Mesenteric fat pad (tissue), 1 donor: ENCODE measurements around the gene CTSE. TPM values are rescaled to one million over a fixed set of nuclear protein-coding genes. Genes with fewer than 3 reads are reported as not detected.

Experiments used
- DNase-seq: peaks from one replicate; pipeline ENCODE4 v3.0.0-alpha.2; 2020; ENCODE audit warnings: low spot score
- total RNA-seq: library from RNA; stranded (reverse); fragmentation: NEBNext Ultra II Directional; extraction: Animal tissue kit (Norgen Biotek cat#: 25700); gene quantifications from one replicate; pipeline ENCODE4 v1.2.1, GENCODE V29; 2021
- donor health status: DM: yes; HTN: yes; CAD: no.

Gene CTSE
- total RNA-seq, 1 donor from 2014 or later, result 0.35 TPM

- peak; percentile 28 for DNase-seq
Measured at GRCh38 chr1:205994346-205994745, 29.3 kb downstream of the CTSE start.

- DNase-seq, result peak; percentile 28
Measured at GRCh38 chr1:205993068-205993467, 30.6 kb downstream of the CTSE start.

DNA sequence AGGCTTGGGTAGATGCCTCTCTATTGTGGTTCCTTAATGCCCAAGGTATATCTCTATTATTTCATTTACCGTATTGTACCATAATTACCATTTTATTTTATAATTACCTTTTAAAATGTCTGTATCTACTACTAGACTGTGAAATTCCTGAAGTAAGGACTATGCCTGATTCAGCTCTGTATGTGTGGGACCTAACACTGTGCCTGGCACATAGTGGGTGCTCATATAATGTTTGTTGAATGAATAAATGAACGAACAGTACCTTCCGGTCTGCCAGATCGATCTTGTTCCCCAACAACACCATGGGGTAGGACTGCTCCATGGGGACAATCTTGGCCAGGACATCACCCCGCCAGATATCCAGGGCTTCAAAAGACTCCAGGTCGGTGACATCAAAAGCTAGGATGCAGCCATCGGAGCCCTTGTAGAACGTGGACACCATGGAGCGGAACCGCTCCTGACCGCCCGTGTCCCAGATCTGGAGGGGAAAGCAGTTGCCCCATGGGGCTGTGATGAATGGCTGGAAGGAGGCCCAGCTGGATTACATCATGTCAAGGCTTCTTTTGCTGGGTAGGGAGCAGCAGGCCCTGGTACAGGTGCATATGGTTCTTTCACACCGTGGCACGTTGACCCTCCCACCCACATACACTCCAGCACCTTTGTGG, 31.3 kb downstream of the CTSE start:
- DNase-seq, result no peak

- no peak for DNase-seq
Measured at GRCh38 chr1:205991237-205991636, 32.5 kb downstream of the CTSE start.

GRCh38 chr1:205990226-205990625, 33.5 kb downstream of the CTSE start:
- DNase-seq, result no peak

- no peak for DNase-seq
Measured at GRCh38 chr1:205989786-205990185, 33.9 kb downstream of the CTSE start.

DNA sequence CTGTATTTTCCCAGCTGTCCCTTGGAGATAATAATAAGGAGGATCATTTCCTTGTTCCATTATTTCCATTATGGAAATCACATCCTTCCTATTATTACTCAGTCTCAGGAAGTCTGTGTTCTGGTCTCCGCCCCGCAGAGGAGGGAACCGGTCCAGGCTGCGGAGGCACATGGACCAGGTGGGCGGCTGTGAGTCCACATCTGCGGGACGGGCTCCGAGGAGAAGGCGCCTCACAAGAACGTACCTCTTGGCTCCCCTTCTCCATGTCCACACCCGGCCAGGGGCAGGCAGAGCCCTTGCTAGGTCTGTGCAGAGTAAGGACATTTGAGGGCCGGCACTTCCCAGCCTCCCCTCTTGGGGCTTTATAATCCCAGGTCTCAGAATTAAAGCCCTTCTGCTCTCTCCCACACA, 35.1 kb downstream of the CTSE start:
- no peak for DNase-seq

GRCh38 chr1:205986861-205987260, 36.8 kb downstream of the CTSE start:
- no peak for DNase-seq

DNA sequence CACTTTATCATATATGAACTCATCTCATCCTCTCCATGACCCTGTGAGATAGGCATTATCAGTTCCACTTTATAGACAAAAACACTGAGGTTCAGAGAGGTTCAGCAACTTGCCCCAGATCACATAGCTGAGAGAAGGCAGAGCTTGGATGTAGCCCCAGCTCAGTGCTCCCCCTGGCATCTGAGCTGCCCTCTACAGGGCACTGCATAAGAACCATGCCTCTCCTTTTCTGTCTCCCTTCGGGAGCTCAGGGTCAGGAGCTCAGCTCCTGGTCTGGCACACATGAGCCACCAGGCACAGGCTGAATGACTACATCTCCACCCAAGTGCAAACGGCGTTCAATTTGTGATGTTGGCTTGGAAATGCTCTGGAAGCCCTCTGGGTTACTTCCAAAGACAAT, 37.4 kb downstream of the CTSE start:
- no peak for DNase-seq

DNA sequence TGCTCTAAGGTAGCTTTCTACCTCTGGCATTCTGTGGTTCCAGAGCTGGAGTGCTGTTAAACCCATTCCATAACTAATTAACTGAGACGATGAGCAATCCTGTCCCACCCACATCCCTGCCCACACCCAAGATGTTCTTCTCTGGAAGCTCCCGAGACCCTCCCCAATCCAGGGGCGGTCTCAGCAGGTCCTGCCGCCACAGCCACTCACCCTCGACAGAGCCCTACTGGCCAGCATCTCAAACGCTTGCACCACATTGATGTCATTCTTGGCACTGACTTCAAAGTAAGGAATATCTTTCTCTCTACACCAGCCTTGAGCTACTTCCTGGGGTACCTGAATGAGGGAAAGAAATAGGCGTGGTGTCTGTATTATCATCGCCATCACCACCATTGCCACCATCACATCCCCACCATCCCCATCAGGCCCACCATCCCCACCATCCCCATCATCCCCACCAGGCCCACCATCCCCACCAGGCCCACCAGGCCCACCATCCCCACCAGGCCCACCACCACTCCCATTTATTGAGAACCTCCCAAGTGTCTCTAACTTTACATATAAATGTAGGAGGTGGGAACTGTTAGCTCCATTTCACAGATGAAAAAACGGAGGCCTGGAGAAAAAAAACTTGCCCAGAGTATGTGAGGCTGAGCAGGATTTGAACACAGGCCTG, 38.2 kb downstream of the CTSE start:
- DNase-seq, result no peak

- no peak for DNase-seq
Measured at GRCh38 chr1:205983925-205984725, 39.6 kb downstream of the CTSE start.

DNA sequence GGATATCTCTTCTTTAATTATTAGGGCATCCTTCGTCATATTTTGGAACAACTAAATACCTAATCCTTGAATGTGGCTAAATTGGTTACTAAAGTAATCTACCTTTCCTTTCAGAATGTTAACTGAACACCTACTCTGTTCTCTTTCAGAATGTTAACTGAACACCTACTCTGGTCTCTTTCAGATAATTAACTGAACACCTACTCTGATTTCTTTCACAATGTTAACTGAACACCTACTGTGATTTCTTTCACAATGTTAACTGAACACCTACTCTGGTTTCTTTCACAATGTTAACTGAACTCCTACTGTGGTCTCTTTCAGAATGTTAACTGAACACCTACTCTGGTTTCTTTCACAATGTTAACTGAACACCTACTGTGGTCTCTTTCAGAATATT, 42.4 kb downstream of the CTSE start:
- DNase-seq, result no peak

- no peak for DNase-seq
Measured at GRCh38 chr1:205980237-205980870, 43.3 kb downstream of the CTSE start.

GRCh38 chr1:205979301-205979700, 44.4 kb downstream of the CTSE start:
- DNase-seq, result no peak

- no peak for DNase-seq
Measured at GRCh38 chr1:205978676-205979075, 45.0 kb downstream of the CTSE start.

GRCh38 chr1:205977402-205978014, 46.2 kb downstream of the CTSE start:
- no peak for DNase-seq

- DNase-seq, result no peak
Measured at GRCh38 chr1:205976708-205977401, 46.8 kb downstream of the CTSE start.

DNA sequence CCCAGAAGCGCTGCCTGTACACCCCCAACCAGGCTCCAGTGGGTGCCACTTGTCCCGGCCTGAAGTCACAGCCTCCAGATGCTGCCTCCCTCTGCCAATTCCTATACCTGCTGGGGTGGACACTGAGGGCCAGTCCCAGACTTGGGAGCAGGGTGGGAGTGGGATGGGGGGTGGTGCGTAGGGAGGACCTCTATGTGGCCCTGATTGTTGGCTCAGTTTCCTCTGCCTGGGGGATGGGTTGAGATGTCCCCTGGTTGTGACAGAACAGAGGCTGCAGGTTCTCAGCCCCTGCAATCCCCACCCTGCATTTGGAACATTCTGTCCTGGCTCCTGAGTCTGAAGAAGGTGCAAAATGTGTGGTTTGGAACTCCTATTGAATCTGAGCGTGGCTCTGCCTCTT, 47.7 kb downstream of the CTSE start:
- DNase-seq, result no peak

DNA sequence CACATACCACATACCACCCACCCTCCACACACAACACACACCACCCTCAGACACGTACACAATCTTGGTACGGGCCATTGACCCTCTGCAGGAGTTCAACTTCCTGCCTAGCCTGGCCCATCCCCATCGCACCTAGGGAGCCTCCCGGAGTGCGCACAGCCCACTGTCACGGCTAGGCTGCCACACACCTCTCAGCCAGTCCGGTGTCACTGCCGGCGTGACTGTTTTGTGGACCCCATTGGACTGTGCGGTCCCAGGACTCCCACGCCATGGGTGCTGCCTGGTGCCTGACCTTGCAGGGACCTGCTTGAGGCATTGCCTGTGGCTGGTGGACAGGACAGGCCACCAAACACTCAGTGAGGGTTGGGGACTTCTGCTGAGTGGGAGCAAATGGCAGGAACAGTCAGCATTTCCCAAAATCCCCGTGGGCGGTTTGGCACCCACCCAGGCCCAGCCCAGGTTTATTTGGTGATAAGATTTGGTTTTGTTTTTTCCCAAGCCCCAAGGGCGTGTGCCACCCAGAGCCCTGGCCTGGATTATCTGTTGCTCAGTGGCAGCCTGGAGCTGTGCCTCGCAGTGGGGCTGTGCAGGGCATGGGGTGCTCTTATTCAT, 48.2 kb downstream of the CTSE start:
- DNase-seq, result no peak

- DNase-seq, result no peak
Measured at GRCh38 chr1:205974712-205975111, 49.0 kb downstream of the CTSE start.
